ENCODE data around the gene LRIG3.

LRIG3 gene

GRCh38 chr12:58924652-58925051 is 4.3 kb upstream of the LRIG3 start:
- Histone ChIP-seq H2AFZ (ENCODE audit: low read depth, low read length) (no peak overlapping the region), H3K4me1 (ENCODE audit: insufficient read depth, low read length) (no peaks in the 10 kb centered on the region), H3K4me3 (ENCODE audit: low read length) (no peak overlapping the region), H3K36me3 (ENCODE audit: insufficient read depth, low read length) (no peaks in the 10 kb centered on the region), H3K9me3 (ENCODE audit: low read length) (no peaks in the 10 kb centered on the region), H3K27me3 (ENCODE audit: insufficient read depth, low read length) (no peaks in the 10 kb centered on the region)

DNA sequence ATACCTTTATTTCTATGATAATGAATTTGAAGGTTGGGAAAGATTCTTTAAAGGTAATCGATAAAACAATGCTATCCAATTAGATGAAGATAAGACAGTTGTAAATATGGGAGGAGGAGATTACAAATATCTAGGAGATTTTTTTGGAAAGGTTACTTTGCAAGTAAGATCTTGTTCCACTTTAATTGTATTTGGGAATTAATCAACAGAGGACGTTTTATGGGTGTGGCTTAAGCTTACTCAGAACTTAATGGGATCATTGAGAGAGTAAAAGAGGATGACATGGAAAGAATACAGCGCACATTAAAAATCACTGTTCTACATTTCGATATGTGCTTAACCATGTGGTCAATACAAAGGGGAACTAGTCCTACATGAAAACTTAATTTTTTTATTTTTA is 3.5 kb upstream of the LRIG3 start:
- Histone ChIP-seq H3K27me3 (ENCODE audit: insufficient read depth, low read length) (no peaks in the 10 kb centered on the region), H3K36me3 (ENCODE audit: insufficient read depth, low read length) (no peaks in the 10 kb centered on the region), H3K4me3 (ENCODE audit: low read length) (no peak overlapping the region), H3K9me3 (ENCODE audit: low read length) (no peaks in the 10 kb centered on the region), H3K4me1 (ENCODE audit: insufficient read depth, low read length) (peaks cover 4% of the 10 kb centered on the region), H2AFZ (ENCODE audit: low read depth, low read length) (no peak overlapping the region)

- no peak overlapping the region for H3K4me3 ChIP-seq (ENCODE audit: low read length)
- no peaks in the 10 kb centered on the region for H3K36me3 ChIP-seq (ENCODE audit: insufficient read depth, low read length)
- H3K4me1 ChIP-seq (ENCODE audit: insufficient read depth, low read length) = peaks cover 14% of the 10 kb centered on the region
- H3K9me3 ChIP-seq (ENCODE audit: low read length) = no peaks in the 10 kb centered on the region
- H2AFZ ChIP-seq (ENCODE audit: low read depth, low read length) = no peak overlapping the region
- H3K27me3 ChIP-seq (ENCODE audit: insufficient read depth, low read length) = no peaks in the 10 kb centered on the region
Measured at GRCh38 chr12:58922849-58923248, 2.5 kb upstream of the LRIG3 start.

DNA sequence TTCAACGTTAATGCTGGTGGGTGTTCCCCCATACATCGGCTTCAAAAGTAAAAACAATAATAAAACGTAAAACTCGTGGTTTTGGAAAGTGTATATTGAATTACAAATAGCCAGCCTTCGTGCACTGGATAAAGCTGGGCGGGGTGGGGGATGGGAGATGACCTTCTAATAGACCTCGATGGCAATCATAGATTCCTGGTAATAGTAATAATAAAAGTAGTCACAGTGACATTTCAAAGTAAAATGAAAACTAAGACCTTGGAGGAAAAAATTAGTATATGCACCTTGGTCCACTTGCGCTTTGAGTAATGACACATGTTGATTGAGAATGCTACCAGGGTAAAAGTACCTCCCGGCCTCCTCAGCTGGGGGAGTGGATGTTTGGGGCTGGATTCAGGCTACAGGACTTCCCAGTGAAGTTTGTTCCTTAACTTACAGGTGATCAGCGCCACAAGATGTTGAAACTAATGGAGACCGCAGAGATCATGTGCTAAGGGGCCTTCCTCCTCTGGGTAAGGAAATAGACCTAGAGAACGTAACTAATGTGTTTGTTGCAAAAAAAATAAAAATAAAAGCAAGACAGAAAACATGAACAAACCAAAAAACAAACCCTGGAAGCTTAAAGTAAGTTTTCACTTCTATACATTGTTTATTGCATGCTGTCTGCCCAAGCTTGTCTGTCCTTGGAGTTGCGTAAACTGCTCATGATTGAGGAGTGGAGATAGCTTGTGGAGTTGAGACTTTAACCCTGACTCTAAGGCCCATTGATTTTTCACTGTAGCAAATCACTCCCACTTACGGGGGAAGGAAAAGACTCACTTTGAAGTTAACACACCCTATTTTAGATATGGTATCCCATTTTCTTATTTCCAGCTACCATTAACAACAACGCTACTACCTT is 907 bp upstream of the LRIG3 start:
- Histone ChIP-seq H3K9me3 (ENCODE audit: low read length) (no peaks in the 10 kb centered on the region), H3K27me3 (ENCODE audit: insufficient read depth, low read length) (no peaks in the 10 kb centered on the region), H2AFZ (ENCODE audit: low read depth, low read length) (peak overlapping the region; percentile 92), H3K4me1 (ENCODE audit: insufficient read depth, low read length) (peaks cover 25% of the 10 kb centered on the region), H3K4me3 (ENCODE audit: low read length) (peak overlapping the region; percentile 68), H3K36me3 (ENCODE audit: insufficient read depth, low read length) (no peaks in the 10 kb centered on the region)

GRCh38 chr12:58919231-58920101 is 838 bp downstream of the LRIG3 start:
- Histone ChIP-seq H3K9me3 (ENCODE audit: low read length) (no peaks in the 10 kb centered on the region), H2AFZ (ENCODE audit: low read depth, low read length) (peak overlapping the region; percentile 92), H3K4me1 (ENCODE audit: insufficient read depth, low read length) (peaks cover 25% of the 10 kb centered on the region), H3K36me3 (ENCODE audit: insufficient read depth, low read length) (no peaks in the 10 kb centered on the region), H3K4me3 (ENCODE audit: low read length) (peak overlapping the region; percentile 68), H3K27me3 (ENCODE audit: insufficient read depth, low read length) (no peaks in the 10 kb centered on the region)

GRCh38 chr12:58918469-58918844 is 1.8 kb downstream of the LRIG3 start:
- Histone ChIP-seq H3K4me1 (ENCODE audit: insufficient read depth, low read length) (peaks cover 25% of the 10 kb centered on the region), H2AFZ (ENCODE audit: low read depth, low read length) (no peak overlapping the region), H3K36me3 (ENCODE audit: insufficient read depth, low read length) (peaks cover 4% of the 10 kb centered on the region), H3K4me3 (ENCODE audit: low read length) (peak overlapping the region; percentile 68), H3K9me3 (ENCODE audit: low read length) (no peaks in the 10 kb centered on the region), H3K27me3 (ENCODE audit: insufficient read depth, low read length) (no peaks in the 10 kb centered on the region)

GRCh38 chr12:58917699-58918468 is 2.4 kb downstream of the LRIG3 start:
- no peak overlapping the region for H2AFZ ChIP-seq (ENCODE audit: low read depth, low read length)
- no peaks in the 10 kb centered on the region for H3K27me3 ChIP-seq (ENCODE audit: insufficient read depth, low read length)
- H3K4me1 ChIP-seq (ENCODE audit: insufficient read depth, low read length) = peaks cover 25% of the 10 kb centered on the region
- peak overlapping the region; percentile 68 for H3K4me3 ChIP-seq (ENCODE audit: low read length)
- no peaks in the 10 kb centered on the region for H3K9me3 ChIP-seq (ENCODE audit: low read length)
- peaks cover 8% of the 10 kb centered on the region for H3K36me3 ChIP-seq (ENCODE audit: insufficient read depth, low read length)

DNA sequence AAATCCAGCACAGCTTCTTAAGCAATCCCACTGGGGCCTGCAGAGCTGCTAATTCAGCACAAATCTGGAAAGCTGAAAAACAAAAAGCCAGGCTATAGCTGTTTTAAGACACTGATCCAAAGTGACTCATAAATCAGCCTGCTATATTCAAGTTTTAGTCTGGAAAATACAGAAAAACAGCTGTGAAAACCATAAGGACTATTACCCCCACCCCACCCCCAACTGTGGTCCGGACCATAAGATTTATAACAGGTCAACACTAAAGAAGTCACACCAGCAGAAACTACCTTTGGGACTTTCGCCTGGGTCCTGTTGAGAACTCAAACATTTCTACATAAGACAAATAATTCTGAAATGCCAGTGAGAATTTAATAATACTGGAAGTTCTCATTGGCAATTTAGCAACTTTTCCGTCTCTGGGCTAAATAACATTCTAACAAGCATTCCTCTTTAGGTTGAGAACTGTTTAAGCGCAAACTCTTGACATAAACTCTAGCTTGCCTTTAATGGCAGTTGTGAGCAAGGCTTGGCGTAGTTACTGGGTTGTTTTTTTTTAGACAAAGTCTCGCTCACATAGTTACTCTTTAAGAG is 3.3 kb downstream of the LRIG3 start:
- peaks cover 25% of the 10 kb centered on the region for H3K4me1 ChIP-seq (ENCODE audit: insufficient read depth, low read length)
- H3K9me3 ChIP-seq (ENCODE audit: low read length) = peaks cover 1% of the 10 kb centered on the region
- H3K27me3 ChIP-seq (ENCODE audit: insufficient read depth, low read length) = no peaks in the 10 kb centered on the region
- H3K4me3 ChIP-seq (ENCODE audit: low read length) = no peak overlapping the region
- peaks cover 8% of the 10 kb centered on the region for H3K36me3 ChIP-seq (ENCODE audit: insufficient read depth, low read length)
- no peak overlapping the region for H2AFZ ChIP-seq (ENCODE audit: low read depth, low read length)

DNA sequence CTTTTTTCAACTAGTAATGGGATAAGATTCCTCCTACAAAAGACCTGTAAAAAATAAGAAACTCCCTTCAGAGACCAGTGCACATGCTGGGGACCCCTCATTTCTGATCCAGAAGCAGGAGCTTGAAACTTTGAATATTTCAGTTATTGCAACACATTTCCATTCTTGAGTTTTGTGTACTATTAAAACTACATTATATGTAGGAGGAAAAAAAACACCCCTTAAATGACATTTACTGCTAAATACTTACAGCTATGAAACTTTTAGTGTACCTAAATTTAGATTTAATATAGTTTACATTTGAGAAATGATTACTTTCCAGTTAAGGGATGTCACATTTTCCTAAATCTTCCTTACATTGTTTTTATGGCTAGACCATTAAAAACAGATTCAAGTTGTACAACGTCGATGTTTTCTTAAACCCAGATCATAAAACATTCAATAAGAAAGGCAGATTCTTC is 4.1 kb downstream of the LRIG3 start:
- peaks cover 8% of the 10 kb centered on the region for H3K36me3 ChIP-seq (ENCODE audit: insufficient read depth, low read length)
- no peak overlapping the region for H3K4me3 ChIP-seq (ENCODE audit: low read length)
- H2AFZ ChIP-seq (ENCODE audit: low read depth, low read length) = no peak overlapping the region
- H3K27me3 ChIP-seq (ENCODE audit: insufficient read depth, low read length) = no peaks in the 10 kb centered on the region
- H3K9me3 ChIP-seq (ENCODE audit: low read length) = peaks cover 1% of the 10 kb centered on the region
- peaks cover 25% of the 10 kb centered on the region for H3K4me1 ChIP-seq (ENCODE audit: insufficient read depth, low read length)

DNA sequence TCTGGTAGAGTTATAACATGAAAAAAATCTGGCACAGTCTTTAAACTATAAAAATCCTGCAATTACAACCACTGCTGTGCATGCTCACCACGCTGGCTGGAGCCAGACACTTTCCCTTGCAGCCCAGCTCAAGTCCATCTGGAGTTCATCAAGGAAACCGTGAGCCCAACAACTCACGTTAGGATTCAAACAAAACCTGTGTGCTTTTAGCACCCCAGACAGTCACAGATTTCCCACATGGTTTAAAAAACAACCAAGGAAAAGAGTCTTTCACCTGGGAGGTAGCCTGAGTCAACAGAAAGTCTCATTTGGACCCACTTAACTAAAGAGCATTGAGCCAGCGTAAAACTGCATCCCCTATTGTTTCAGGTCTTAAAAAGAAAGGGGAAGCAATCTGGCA is 4.7 kb downstream of the LRIG3 start:
- peaks cover 25% of the 10 kb centered on the region for H3K4me1 ChIP-seq (ENCODE audit: insufficient read depth, low read length)
- peaks cover 8% of the 10 kb centered on the region for H3K36me3 ChIP-seq (ENCODE audit: insufficient read depth, low read length)
- no peak overlapping the region for H2AFZ ChIP-seq (ENCODE audit: low read depth, low read length)
- H3K27me3 ChIP-seq (ENCODE audit: insufficient read depth, low read length) = no peaks in the 10 kb centered on the region
- H3K9me3 ChIP-seq (ENCODE audit: low read length) = peaks cover 1% of the 10 kb centered on the region
- H3K4me3 ChIP-seq (ENCODE audit: low read length) = no peak overlapping the region

DNA sequence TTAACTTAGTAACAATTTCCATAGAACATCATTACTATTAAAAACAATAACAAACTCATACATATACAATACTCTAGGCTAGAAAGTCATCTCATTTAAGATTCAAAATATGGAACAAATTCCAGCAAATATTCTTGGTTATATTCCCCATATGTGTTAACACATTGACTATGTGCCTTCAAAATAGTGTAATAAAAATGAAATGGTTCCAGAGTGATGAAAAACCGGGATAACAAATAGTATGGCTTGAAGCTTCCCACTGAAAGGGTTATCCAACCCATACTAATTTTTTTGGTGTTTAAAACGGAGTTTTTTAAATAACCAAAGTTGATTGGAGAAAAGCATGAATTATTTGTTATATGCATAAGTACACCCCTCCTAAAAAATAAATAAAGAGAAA is 5.3 kb downstream of the LRIG3 start:
- no peaks in the 10 kb centered on the region for H3K27me3 ChIP-seq (ENCODE audit: insufficient read depth, low read length)
- H3K36me3 ChIP-seq (ENCODE audit: insufficient read depth, low read length) = peaks cover 8% of the 10 kb centered on the region
- H2AFZ ChIP-seq (ENCODE audit: low read depth, low read length) = no peak overlapping the region
- no peak overlapping the region for H3K4me3 ChIP-seq (ENCODE audit: low read length)
- H3K9me3 ChIP-seq (ENCODE audit: low read length) = peaks cover 1% of the 10 kb centered on the region
- H3K4me1 ChIP-seq (ENCODE audit: insufficient read depth, low read length) = peaks cover 25% of the 10 kb centered on the region

- Histone ChIP-seq H3K9me3 (ENCODE audit: low read length) (peaks cover 1% of the 10 kb centered on the region), H2AFZ (ENCODE audit: low read depth, low read length) (no peak overlapping the region), H3K4me3 (ENCODE audit: low read length) (no peak overlapping the region), H3K27me3 (ENCODE audit: insufficient read depth, low read length) (no peaks in the 10 kb centered on the region), H3K36me3 (ENCODE audit: insufficient read depth, low read length) (peaks cover 8% of the 10 kb centered on the region), H3K4me1 (ENCODE audit: insufficient read depth, low read length) (peaks cover 25% of the 10 kb centered on the region)
Measured at GRCh38 chr12:58914457-58914856, 5.8 kb downstream of the LRIG3 start.
